HepG2 (cell line): ENCODE results near the gene MISP3. TPM values are rescaled to one million over a fixed set of nuclear protein-coding genes. Genes with fewer than 3 reads are reported as not detected.

Source experiments
- ATF7-NPFF ChIP-seq: sonication (generic); formaldehyde crosslinking; IDR thresholded peaks from 2 replicates; pipeline ENCODE4 v1.8.1; 2023; ENCODE audit warnings: mild to moderate bottlenecking, low read depth, missing genetic modification reagents, moderate library complexity
- DMTF1 ChIP-seq: sonication (generic); formaldehyde crosslinking; IDR thresholded peaks from 2 replicates; pipeline ENCODE4 v1.4.0; 2020; ENCODE audit warnings: mild to moderate bottlenecking, missing genetic modification reagents
- FUBP1 ChIP-seq: sonication (generic); formaldehyde crosslinking; IDR thresholded peaks from 2 replicates; pipeline ENCODE4 v1.5.1; 2020; ENCODE audit warnings: missing genetic modification reagents, mild to moderate bottlenecking, borderline replicate concordance
- GPBP1L1 ChIP-seq: sonication (generic); formaldehyde crosslinking; IDR thresholded peaks from 2 replicates; pipeline ENCODE4 v1.5.0; 2020; ENCODE audit warnings: mild to moderate bottlenecking, missing genetic modification reagents
- KLF16 ChIP-seq, 2 experiments: sonication (generic) in 1 of 2; formaldehyde crosslinking in 1 of 2; IDR thresholded peaks; 2 replicates each; pipeline versions ENCODE4 v1.6.1 to v1.8.0; 2016 to 2023; ENCODE audit warnings: missing genetic modification reagents in 2 of 2, missing compliant biosample characterization in 1 of 2
- MAF1 ChIP-seq: sonication (generic); formaldehyde crosslinking; IDR thresholded peaks from 2 replicates; pipeline ENCODE4 v1.5.0; 2020; ENCODE audit warnings: missing genetic modification reagents, borderline replicate concordance
- MLXIP ChIP-seq: sonication (generic); formaldehyde crosslinking; IDR thresholded peaks from 2 replicates; pipeline ENCODE4 v1.9.0; 2021; ENCODE audit warnings: missing genetic modification reagents, borderline replicate concordance
- SRF ChIP-seq: IDR thresholded peaks from 2 replicates; pipeline ENCODE4 v1.6.1; 2011; ENCODE audit warnings: mild to moderate bottlenecking, low read depth, low read length, moderate library complexity
- SRSF1 ChIP-seq: fragments of 200-400 bp; formaldehyde crosslinking; optimal IDR thresholded peaks from 2 replicates; pipeline ENCODE3; 2017; ENCODE audit warnings: mild to moderate bottlenecking, low read depth, low read length, moderate library complexity
- ZNF101 ChIP-seq: sonication (generic); formaldehyde crosslinking; IDR thresholded peaks from 2 replicates; pipeline ENCODE4 v1.4.0; 2020; ENCODE audit warnings: mild to moderate bottlenecking, low read depth, missing genetic modification reagents, borderline replicate concordance
- ZNF143 ChIP-seq: sonication (generic); formaldehyde crosslinking; IDR thresholded peaks from 2 replicates; pipeline ENCODE4 v1.4.0; 2020; ENCODE audit warnings: missing genetic modification reagents
- ZNF20 ChIP-seq: sonication (generic); formaldehyde crosslinking; IDR thresholded peaks from 2 replicates; pipeline ENCODE4 v1.4.0; 2020; ENCODE audit warnings: mild to moderate bottlenecking, moderate library complexity, missing genetic modification reagents
- ZNF557 ChIP-seq: sonication (generic); formaldehyde crosslinking; IDR thresholded peaks from 2 replicates; pipeline ENCODE4 v1.4.0; 2020; ENCODE audit warnings: missing genetic modification reagents
- ZNF580 ChIP-seq: IDR thresholded peaks from 2 replicates; pipeline ENCODE4 v1.6.1; 2016; ENCODE audit warnings: low read depth, borderline replicate concordance
- ZNF7 ChIP-seq: IDR thresholded peaks from 2 replicates; pipeline ENCODE4 v1.6.1; 2016; ENCODE audit warnings: missing biosample characterization, missing genetic modification reagents
- ZNF720 ChIP-seq: sonication (generic); formaldehyde crosslinking; IDR thresholded peaks from 2 replicates; pipeline ENCODE4 v1.4.0; 2020; ENCODE audit warnings: missing genetic modification reagents
- ZNF768 ChIP-seq: sonication (generic); formaldehyde crosslinking; IDR thresholded peaks from 2 replicates; pipeline ENCODE4 v1.4.0; 2020; ENCODE audit warnings: missing genetic modification reagents
- polyA plus RNA-seq, 8 experiments: library from polyadenylated mRNA; depleted of rRNA in 3 of 8; stranded (reverse) in 7 of 8; unstranded in 1 of 8; fragments of >200 nt; fragmentation: Illumina TruSeq in 4 of 8; extraction: Trizol in 4 of 8; gene quantifications; 2 replicates each; pipeline versions ENCODE4 v1.2.1 to v1.2.3, GENCODE V29; 2011 to 2016; ENCODE audit warnings: low read depth in 4 of 8, missing spikeins in 1 of 8, mixed read lengths in 1 of 8; ENCODE audit not compliant: insufficient read depth in 1 of 8
- total RNA-seq, 5 experiments: library from RNA; depleted of rRNA; stranded (reverse); fragments of >200 nt; fragmentation: Illumina TruSeq; extraction: Trizol; gene quantifications; 2 replicates each; pipeline ENCODE4 v1.2.3, GENCODE V29; 2016; ENCODE audit warnings: low read depth in 1 of 5

Gene MISP3
- total and polyA plus RNA-seq, 2 of the 13 experiments (the other 11 are each of a cell fraction or from before 2014, with no cell fraction given) = 2.5 to 5.4 TPM

- no peak for TF ChIP-seq MLXIP (CRISPR knock-in tag)
- TF ChIP-seq ATF7-NPFF (CRISPR knock-in tag) = no peak
- no peak for TF ChIP-seq ZNF557 (CRISPR knock-in tag)
- no peak for TF ChIP-seq MAF1 (CRISPR knock-in tag)
- TF ChIP-seq ZNF101 (CRISPR knock-in tag) = no peak
- TF ChIP-seq ZNF580 (CRISPR knock-in tag) = no peak
- TF ChIP-seq SRF = no peak
- TF ChIP-seq KLF16 (CRISPR knock-in tag; IDR thresholded peaks at IDR 0.05) = no peak
- TF ChIP-seq SRSF1 = peak; percentile 88
- TF ChIP-seq DMTF1 = no peak
- TF ChIP-seq ZNF768 (CRISPR knock-in tag) = peak; percentile 88
- TF ChIP-seq GPBP1L1 (CRISPR knock-in tag) = no peak
- no peak for TF ChIP-seq ZNF7 (CRISPR knock-in tag)
- no peak for TF ChIP-seq ZNF20 (CRISPR knock-in tag)
- TF ChIP-seq ZNF143 (CRISPR knock-in tag) = no peak
- no peak for TF ChIP-seq FUBP1 (CRISPR knock-in tag)
- no peak for TF ChIP-seq ZNF720 (CRISPR knock-in tag)
These were observed 9.4 kb downstream of the MISP3 start (continued) for GRCh38 chr19:14081797-14082674.
